ENCODE results near the gene MAP2K3. TPM values are rescaled to one million over a fixed set of nuclear protein-coding genes. Genes with fewer than 3 reads are reported as not detected.

The MAP2K3 gene
- polyA plus RNA-seq, 4 donors: 48.5 to 98.2 (median 73.7) TPM

DNA sequence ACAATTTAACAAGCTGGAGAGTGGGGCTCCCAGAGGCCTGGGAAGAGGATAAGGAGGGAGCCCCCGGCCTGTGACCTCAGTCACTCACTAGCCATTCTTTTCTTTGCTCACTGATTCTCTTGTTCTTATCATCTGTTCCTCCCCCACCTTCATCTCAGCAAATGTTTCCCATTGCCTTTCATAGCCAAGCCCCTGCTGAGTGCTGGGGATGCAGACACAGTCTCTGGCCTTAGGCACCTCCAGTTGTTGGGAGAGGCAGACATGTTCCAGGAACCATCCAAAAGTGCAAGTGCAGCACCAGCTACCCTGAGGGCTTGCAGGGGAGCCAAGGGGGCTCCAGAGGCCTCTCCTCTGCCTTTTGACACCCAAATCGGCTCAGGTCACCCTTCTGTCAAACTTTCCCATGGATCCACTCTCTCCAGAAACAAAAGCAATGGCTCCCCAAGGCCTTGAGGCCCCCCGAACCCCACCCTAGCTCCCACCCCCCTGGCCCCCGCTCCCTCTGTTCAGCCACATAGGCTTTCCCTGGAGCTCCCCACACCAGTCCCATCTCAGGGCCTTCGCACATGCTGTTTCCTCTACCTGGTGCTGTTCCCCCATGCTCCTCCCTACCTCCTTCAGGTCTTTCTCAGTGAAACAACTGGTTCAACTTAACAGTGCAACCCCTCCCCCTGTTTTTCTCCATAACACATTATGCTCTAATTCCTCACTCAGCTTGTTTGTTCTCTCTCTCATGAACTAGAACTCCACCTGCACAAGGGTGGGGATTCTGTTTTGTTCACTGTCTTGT lies 76.7 kb downstream of the MAP2K3 start:
- WGBS, 3 donors: 65 to 76% (median 70%) methylated on average over 5 of the region's 5 CpGs
- Histone ChIP-seq H3K36me3 (ENCODE audit: control insufficient read depth in 3 of 3, insufficient read depth in 2 of 3, low read depth in 1 of 3, low read length in 3 of 3) (no peaks in the 10 kb centered on the region), H3K4me1 (ENCODE audit: control insufficient read depth in 3 of 3, insufficient read depth in 2 of 3, low read depth in 1 of 3, low read length in 2 of 3) (peaks cover 0 to 20% (median 0%) of the 10 kb centered on the region in 3 donors), H3K27me3 (ENCODE audit: control insufficient read depth in 3 of 3, insufficient read depth in 3 of 3, low read length in 3 of 3) (no peaks in the 10 kb centered on the region), H3K9me3 (ENCODE audit: control insufficient read depth in 2 of 2, insufficient read depth in 1 of 2, low read depth in 1 of 2, low read length in 1 of 2) (no peaks in the 10 kb centered on the region), H3K4me3 (ENCODE audit: low read depth in 1 of 3, low read length in 3 of 3) (no peak overlapping the region), H3K27ac (ENCODE audit: low read depth in 1 of 3, low read length in 2 of 3) (no peak overlapping the region)
- no peak for DNase-seq
- FAIRE-seq: no peak

DNA sequence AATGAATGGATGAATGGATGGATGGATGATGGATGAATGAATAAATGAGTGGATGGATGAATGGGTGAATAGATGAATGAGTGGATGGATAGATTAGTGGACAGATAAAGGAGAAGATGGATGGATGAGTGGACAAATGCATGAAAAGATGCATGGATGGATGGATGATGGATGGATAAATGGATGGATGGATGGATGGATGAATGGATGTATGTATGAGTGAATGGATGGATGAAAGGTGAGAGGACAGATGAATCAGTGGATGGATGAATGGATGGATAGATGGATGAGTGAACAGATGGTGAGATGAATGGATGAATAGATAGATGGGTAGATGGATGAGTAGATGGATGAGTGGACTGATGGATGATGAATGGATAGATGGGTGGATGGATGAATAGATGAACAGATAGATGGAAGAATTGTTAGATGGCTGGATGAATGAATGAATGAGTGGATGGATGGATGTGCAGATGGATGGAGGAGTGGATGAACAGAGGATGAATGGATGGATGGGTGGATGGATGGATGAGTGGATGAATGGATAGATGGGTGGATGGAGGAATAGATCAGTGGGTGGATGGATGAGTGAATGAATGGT lies 77.9 kb downstream of the MAP2K3 start:
- no peak overlapping the region for H3K27ac ChIP-seq (ENCODE audit: low read depth in 1 of 3, low read length in 2 of 3)
- FAIRE-seq (no peak), DNase-seq (no peak)
- peaks cover 0 to 20% (median 0%) of the 10 kb centered on the region in 3 donors for H3K4me1 ChIP-seq (ENCODE audit: control insufficient read depth in 3 of 3, insufficient read depth in 2 of 3, low read depth in 1 of 3, low read length in 2 of 3)
- H3K9me3 ChIP-seq (ENCODE audit: control insufficient read depth in 2 of 2, insufficient read depth in 1 of 2, low read depth in 1 of 2, low read length in 1 of 2): no peaks in the 10 kb centered on the region
- no peak overlapping the region for H3K4me3 ChIP-seq (ENCODE audit: low read depth in 1 of 3, low read length in 3 of 3)
- no peaks in the 10 kb centered on the region for H3K36me3 ChIP-seq (ENCODE audit: control insufficient read depth in 3 of 3, insufficient read depth in 2 of 3, low read depth in 1 of 3, low read length in 3 of 3)
- H3K27me3 ChIP-seq (ENCODE audit: control insufficient read depth in 3 of 3, insufficient read depth in 3 of 3, low read length in 3 of 3): no peaks in the 10 kb centered on the region

DNA sequence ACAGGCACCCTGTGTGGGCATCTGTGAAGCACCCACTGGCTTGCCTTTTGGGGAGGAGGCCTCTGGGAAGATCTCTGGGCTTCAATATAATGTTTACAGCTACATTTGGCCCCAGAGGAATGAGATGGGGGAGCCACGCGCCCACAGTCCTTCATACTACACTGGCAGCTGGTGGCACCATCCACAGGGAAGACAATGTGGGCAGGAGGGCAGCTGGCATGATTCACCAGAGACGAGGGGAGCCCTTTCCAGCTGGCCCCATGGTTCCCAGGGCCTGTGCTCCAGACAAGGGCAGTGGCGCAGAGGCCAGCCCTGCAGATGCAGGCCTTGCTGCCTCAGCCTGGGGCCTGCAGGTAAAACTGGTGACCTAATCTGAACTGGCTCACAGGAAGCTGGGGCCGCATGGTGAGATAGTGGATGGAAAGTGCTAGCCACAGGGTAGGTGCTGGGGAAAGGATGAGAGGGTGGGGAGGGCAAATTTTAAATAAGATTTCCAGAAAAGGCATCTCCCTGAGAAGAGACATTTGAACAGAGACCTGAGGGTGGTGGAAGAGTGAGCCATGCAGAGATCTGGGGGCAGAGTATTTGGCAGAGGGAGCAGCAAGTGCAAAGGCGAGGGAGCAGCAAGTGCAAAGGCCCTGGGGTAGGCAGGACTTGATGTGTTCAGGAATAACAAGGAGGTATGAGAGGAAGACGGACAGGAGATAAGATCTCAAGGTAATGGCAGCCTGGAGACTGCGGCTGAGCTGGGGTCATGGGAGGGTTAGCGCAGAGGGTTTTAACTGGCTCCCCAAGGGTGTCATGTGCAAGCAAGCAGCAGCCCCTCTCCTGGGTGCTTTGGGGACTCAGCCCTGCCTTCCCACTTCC lies 79.5 kb downstream of the MAP2K3 start:
- FAIRE-seq (no peak), DNase-seq (no peak)
- 83 to 85% (median 83%) methylated on average over 9 of the region's 9 CpGs for WGBS, 3 donors

More for the DNA sequence above, 79.5 kb downstream of the MAP2K3 start:
- no peak overlapping the region for H3K4me3 ChIP-seq (ENCODE audit: low read depth in 1 of 3, low read length in 3 of 3)
- H3K4me1 ChIP-seq (ENCODE audit: control insufficient read depth in 3 of 3, insufficient read depth in 2 of 3, low read depth in 1 of 3, low read length in 2 of 3): peaks cover 0 to 6% (median 0%) of the 10 kb centered on the region in 3 donors
- H3K27me3 ChIP-seq (ENCODE audit: control insufficient read depth in 3 of 3, insufficient read depth in 3 of 3, low read length in 3 of 3): no peaks in the 10 kb centered on the region
- no peak overlapping the region for H3K27ac ChIP-seq (ENCODE audit: low read depth in 1 of 3, low read length in 2 of 3)
- no peaks in the 10 kb centered on the region for H3K9me3 ChIP-seq (ENCODE audit: control insufficient read depth in 2 of 2, insufficient read depth in 1 of 2, low read depth in 1 of 2, low read length in 1 of 2)
- no peaks in the 10 kb centered on the region for H3K36me3 ChIP-seq (ENCODE audit: control insufficient read depth in 3 of 3, insufficient read depth in 2 of 3, low read depth in 1 of 3, low read length in 3 of 3)

Other genes with a start within 250 kb of the MAP2K3 start
- 10 to 100 TPM; 25.5 to 96.4 (median 48.3) TPM for gene USP22, start 241.7 kb upstream of the MAP2K3 start, polyA plus RNA-seq
- 10 to 100 TPM; 23.5 to 33.7 (median 27.8) TPM for gene DHRS7B, start 157.7 kb upstream of the MAP2K3 start, polyA plus RNA-seq
- gene TMEM11, start 70.5 kb upstream of the MAP2K3 start, polyA plus RNA-seq: 10 to 100 TPM; 21.5 to 38.7 (median 26.9) TPM
- gene NATD1, start 31.3 kb upstream of the MAP2K3 start, polyA plus RNA-seq: 1 to 10 TPM; 2.4 to 7.5 (median 2.9) TPM
- gene KCNJ12, start 91.6 kb downstream of the MAP2K3 start, polyA plus RNA-seq: 10 to 100 TPM in 1 of 4 donors, 1 to 10 TPM in 1, not detected in 2; 2.0 to 17.8 TPM

All from small intestine (tissue), 7 donors.